Measurements from ENCODE around the gene SNRPD2. TPM values are rescaled to one million over a fixed set of nuclear protein-coding genes. Genes with fewer than 3 reads are reported as not detected.

The SNRPD2 gene
- total and polyA plus RNA-seq, 9 donors, result 279 to 508 (median 382) TPM

DNA sequence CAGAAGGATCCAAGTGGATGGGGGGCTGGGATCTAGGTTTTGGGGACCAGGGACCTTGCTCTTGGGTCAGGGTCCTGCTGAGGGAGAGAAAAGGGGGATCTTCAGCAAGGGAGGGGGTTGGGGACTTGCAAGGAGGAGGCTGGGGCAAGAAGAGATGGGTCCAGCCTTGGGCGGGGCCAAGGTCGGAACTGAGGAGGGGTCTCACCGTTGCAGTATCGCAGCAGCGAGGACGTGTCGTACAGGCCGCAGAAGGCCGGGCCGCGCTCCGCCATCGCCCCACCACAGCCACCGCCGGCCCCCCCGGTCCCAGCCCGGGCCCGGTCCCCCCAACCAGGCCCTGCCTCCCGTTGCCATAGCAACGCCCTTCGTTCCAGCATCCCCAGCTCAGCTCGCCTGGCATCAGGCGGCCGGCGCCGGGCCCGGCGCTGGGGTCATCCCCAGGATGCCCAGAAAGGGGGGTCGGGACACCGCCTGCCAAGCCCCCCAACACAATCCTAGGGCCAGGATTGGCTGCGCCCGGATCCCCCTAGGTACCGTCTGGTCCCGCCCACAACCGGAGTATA lies 46.6 kb downstream of the SNRPD2 start:
- 5 to 10% (median 9%) methylated on average over 13 to 35 of the region's 35 CpGs for WGBS, 3 donors
- no peak for DNase-seq
- no peak overlapping the region for H3K27ac ChIP-seq
- peaks cover 3% of the 10 kb centered on the region for H3K27me3 ChIP-seq
- TF ChIP-seq POLR2A (IDR thresholded peaks at IDR 0.05), result no peak
- no peak for TF ChIP-seq EP300 (IDR thresholded peaks at IDR 0.05)
- TF ChIP-seq, protein P1, sequence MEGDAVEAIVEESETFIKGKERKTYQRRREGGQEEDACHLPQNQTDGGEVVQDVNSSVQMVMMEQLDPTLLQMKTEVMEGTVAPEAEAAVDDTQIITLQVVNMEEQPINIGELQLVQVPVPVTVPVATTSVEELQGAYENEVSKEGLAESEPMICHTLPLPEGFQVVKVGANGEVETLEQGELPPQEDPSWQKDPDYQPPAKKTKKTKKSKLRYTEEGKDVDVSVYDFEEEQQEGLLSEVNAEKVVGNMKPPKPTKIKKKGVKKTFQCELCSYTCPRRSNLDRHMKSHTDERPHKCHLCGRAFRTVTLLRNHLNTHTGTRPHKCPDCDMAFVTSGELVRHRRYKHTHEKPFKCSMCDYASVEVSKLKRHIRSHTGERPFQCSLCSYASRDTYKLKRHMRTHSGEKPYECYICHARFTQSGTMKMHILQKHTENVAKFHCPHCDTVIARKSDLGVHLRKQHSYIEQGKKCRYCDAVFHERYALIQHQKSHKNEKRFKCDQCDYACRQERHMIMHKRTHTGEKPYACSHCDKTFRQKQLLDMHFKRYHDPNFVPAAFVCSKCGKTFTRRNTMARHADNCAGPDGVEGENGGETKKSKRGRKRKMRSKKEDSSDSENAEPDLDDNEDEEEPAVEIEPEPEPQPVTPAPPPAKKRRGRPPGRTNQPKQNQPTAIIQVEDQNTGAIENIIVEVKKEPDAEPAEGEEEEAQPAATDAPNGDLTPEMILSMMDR (IDR thresholded peaks at IDR 0.05), result no peak
- H3K4me1 ChIP-seq (ENCODE audit: insufficient read depth), result peaks cover 4% of the 10 kb centered on the region
- no peaks in the 10 kb centered on the region for H3K9me3 ChIP-seq
- H3K36me3 ChIP-seq, result no peaks in the 10 kb centered on the region
- intact Hi-C loops (cut with DNase I), result loop anchor here in 1 of 4 donors (10.0 kb wide), 1 partner anchor 210 kb away; no protein-coding TSS in a partner anchor
- no peak overlapping the region for H3K4me3 ChIP-seq

- DNase-seq, result no peak
- Histone ChIP-seq H3K27ac (no peak overlapping the region), H3K27me3 (peaks cover 3% of the 10 kb centered on the region), H3K9me3 (no peaks in the 10 kb centered on the region), H3K4me1 (ENCODE audit: insufficient read depth) (peaks cover 4% of the 10 kb centered on the region), H3K4me3 (no peak overlapping the region), H3K36me3 (no peaks in the 10 kb centered on the region)
- intact Hi-C loops (cut with DNase I), result loop anchor here in 3 of 4 donors (2.0 to 10.0 kb wide), 3 partner anchors 121 to 209 kb away; no protein-coding TSS in a partner anchor
- 40 to 42% (median 40%) methylated on average over 14 of the region's 14 CpGs for WGBS, 3 donors
- TF ChIP-seq, protein P1 (IDR thresholded peaks at IDR 0.05), result no peak
- TF ChIP-seq POLR2A (IDR thresholded peaks at IDR 0.05), result no peak
- TF ChIP-seq EP300 (IDR thresholded peaks at IDR 0.05), result no peak
Measured at GRCh38 chr19:45643927-45644771, 47.6 kb downstream of the SNRPD2 start.

DNA sequence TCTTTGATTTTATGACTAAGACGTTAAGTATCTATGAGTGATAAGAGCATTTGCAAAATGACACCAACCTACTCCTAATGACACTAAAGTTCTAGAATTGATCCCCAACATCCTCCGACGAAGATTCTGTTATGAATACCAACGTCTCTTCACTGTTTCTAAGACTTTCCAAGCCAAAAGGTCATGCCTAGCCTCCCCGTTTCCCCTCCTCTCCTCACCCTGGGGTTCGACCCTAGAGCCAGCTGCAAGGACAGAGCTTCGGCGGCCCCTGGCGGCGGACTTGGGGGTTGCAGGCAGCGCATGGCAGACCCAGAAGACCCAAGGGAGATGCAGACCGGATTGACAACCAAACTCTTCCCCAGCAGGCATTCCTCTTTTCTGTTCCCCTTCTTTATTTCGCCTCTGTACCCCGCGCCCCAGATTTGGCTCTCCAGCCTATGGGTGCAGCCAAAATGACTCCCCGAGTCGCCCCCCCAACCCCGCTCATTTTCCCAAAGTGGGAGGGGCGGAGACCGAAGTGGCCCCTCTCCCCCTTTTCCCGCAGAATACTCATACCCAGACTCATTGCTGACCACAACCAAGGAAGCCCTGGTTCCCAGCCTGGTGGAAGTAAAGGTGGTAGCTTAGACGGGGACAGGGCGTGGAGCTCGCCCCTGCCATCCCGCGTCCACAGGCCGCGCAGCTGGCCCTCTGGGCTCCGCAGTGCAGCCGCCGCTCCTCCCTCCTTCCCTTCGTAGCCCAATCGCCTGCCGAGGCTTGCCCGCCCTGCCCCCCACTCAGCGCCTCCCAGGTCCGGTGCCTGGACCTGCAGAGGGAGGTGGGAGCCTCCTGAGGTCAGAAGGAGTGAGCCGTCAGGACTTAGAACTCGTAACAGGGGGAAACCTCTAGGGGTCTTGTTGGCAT lies 48.5 kb downstream of the SNRPD2 start:
- peaks cover 3% of the 10 kb centered on the region for H3K27me3 ChIP-seq
- DNase-seq, result peak; percentile 65 to 89 (median 79)
- no peak overlapping the region for H3K4me3 ChIP-seq
- H3K27ac ChIP-seq, result no peak overlapping the region
- TF ChIP-seq, protein P1 (IDR thresholded peaks at IDR 0.05), result peak; percentile 84 to 94 (median 89)
- no peak for TF ChIP-seq EP300 (IDR thresholded peaks at IDR 0.05)
- peaks cover 4% of the 10 kb centered on the region for H3K4me1 ChIP-seq (ENCODE audit: insufficient read depth)
- intact Hi-C loops (cut with DNase I), result loop anchor here in 3 of 4 donors (2.0 to 10.0 kb wide), 3 partner anchors 120 to 208 kb away; no protein-coding TSS in a partner anchor
- no peaks in the 10 kb centered on the region for H3K9me3 ChIP-seq
- H3K36me3 ChIP-seq, result no peaks in the 10 kb centered on the region
- 7 to 13% (median 9%) methylated on average over 38 to 39 of the region's 39 CpGs for WGBS, 3 donors

All from ovary (tissue), 9 donors.